K562 (cell line): ENCODE measurements around the gene DCAF12. TPM values are rescaled to one million over a fixed set of nuclear protein-coding genes. Genes with fewer than 3 reads are reported as not detected.

Source experiments
- BHLHE40 ChIP-seq: IDR thresholded peaks from 2 replicates; pipeline ENCODE4 v1.6.1; 2011; ENCODE audit warnings: low read length, improper control_type of control experiment
- CGGBP1 ChIP-seq: fragments of 250-450 bp; sonication (Bioruptor Pico); IDR thresholded peaks from 2 replicates; pipeline ENCODE4 v1.9.0; 2021; ENCODE audit warnings: mild to moderate bottlenecking
- CREB1 ChIP-seq, 2 experiments: sonication (generic) in 1 of 2; formaldehyde crosslinking in 1 of 2; IDR thresholded peaks; 2 replicates each; pipeline versions ENCODE4 v1.6.1 to v1.8.0; 2012 to 2022; ENCODE audit warnings: inconsistent platforms in 1 of 2, mild to moderate bottlenecking in 1 of 2, missing genetic modification reagents in 1 of 2, moderate library complexity in 1 of 2
- DIDO1 ChIP-seq: fragments of 450-650 bp; IDR thresholded peaks from 2 replicates; pipeline ENCODE4 v1.6.1; 2016; ENCODE audit warnings: low read depth, missing biosample characterization, missing genetic modification characterization
- GABPB1 ChIP-seq: sonication (generic); formaldehyde crosslinking; IDR thresholded peaks from 2 replicates; pipeline ENCODE4 v1.8.0; 2022; ENCODE audit warnings: mild to moderate bottlenecking, missing genetic modification reagents
- GTF2E2 ChIP-seq: fragments of 200-800 bp; sonication (Bioruptor generic); IDR thresholded peaks from 2 replicates; pipeline ENCODE4 v1.6.1; 2016; ENCODE audit warnings: missing genetic modification characterization, missing compliant biosample characterization
- MECOM ChIP-seq: fragments of 250-450 bp; sonication (Bioruptor Pico); IDR thresholded peaks from 2 replicates; pipeline ENCODE4 v1.8.0; 2022; ENCODE audit warnings: inconsistent platforms
- MEF2D ChIP-seq: conservative IDR thresholded peaks from 2 replicates; pipeline ENCODE4 v1.6.1; 2016; ENCODE audit warnings: low read depth, missing genetic modification characterization, missing compliant biosample characterization
- NR1H2 ChIP-seq: sonication (generic); formaldehyde crosslinking; IDR thresholded peaks from 2 replicates; pipeline ENCODE4 v1.4.0; 2020; ENCODE audit warnings: mild to moderate bottlenecking, missing genetic modification reagents
- NR2F6 ChIP-seq: fragments of 450-650 bp; formaldehyde crosslinking; IDR thresholded peaks from 2 replicates; pipeline ENCODE4 v1.4.0; 2020; ENCODE audit warnings: mild to moderate bottlenecking
- NRF1 ChIP-seq, 2 experiments: fragments of 450-650 bp; IDR thresholded peaks in 1 of 2; conservative IDR thresholded peaks in 1 of 2; 2 replicates each; pipeline ENCODE4 v1.6.1; 2014; ENCODE audit warnings: mild to moderate bottlenecking in 2 of 2
- PRMT5 ChIP-seq: sonication (generic); formaldehyde crosslinking; IDR thresholded peaks from 2 replicates; pipeline ENCODE4 v1.5.0; 2020; ENCODE audit warnings: missing genetic modification reagents
- RBM34 ChIP-seq: fragments of 200-400 bp; formaldehyde crosslinking; IDR thresholded peaks from 2 replicates; pipeline ENCODE4 v1.6.1; 2018; ENCODE audit warnings: low read length, borderline replicate concordance; ENCODE audit not compliant: insufficient read depth
- RBM39 ChIP-seq: fragments of 200-400 bp; formaldehyde crosslinking; optimal IDR thresholded peaks from 2 replicates; pipeline ENCODE3; 2018; ENCODE audit warnings: low read depth, low read length
- SMARCC2 ChIP-seq: fragments of 450-650 bp; IDR thresholded peaks from 2 replicates; pipeline ENCODE4 v1.6.1; 2017; ENCODE audit warnings: antibody characterized with exemption, moderate library complexity, mild to moderate bottlenecking, low read depth
- SMC3 ChIP-seq: conservative IDR thresholded peaks from 2 replicates; pipeline ENCODE4 v1.6.1; 2011; ENCODE audit warnings: low read depth, low read length, improper control_type of control experiment; ENCODE audit not compliant: insufficient read depth
- TAF7 ChIP-seq: fragments of 450-650 bp; IDR thresholded peaks from 2 replicates; pipeline ENCODE4 v1.6.1; 2016; ENCODE audit warnings: missing genetic modification characterization, missing compliant biosample characterization
- TEAD2 ChIP-seq: fragments of 450-650 bp; IDR thresholded peaks from 2 replicates; pipeline ENCODE4 v1.6.1; 2016; ENCODE audit warnings: missing genetic modification characterization, control low read depth, missing compliant biosample characterization
- TOE1 ChIP-seq, 2 experiments: fragments of 450-650 bp in 1 of 2; sonication (generic) in 1 of 2; formaldehyde crosslinking in 1 of 2; IDR thresholded peaks; 2 replicates each; pipeline versions ENCODE4 v1.7.1 to v1.8.0; 2016 to 2022; ENCODE audit warnings: borderline replicate concordance in 2 of 2, mild to moderate bottlenecking in 2 of 2, antibody characterized with exemption in 1 of 2, inconsistent platforms in 1 of 2, low read depth in 1 of 2, missing genetic modification reagents in 1 of 2, moderate library complexity in 1 of 2
- ZBED1 ChIP-seq: IDR thresholded peaks from 2 replicates; pipeline ENCODE4 v1.6.1; 2014
- ZNF347 ChIP-seq: fragments of 450-650 bp; formaldehyde crosslinking; IDR thresholded peaks from 2 replicates; pipeline ENCODE4 v1.4.0; 2020; ENCODE audit warnings: low read depth, mild to moderate bottlenecking, moderate library complexity
- polyA plus RNA-seq, 8 experiments: library from polyadenylated mRNA; depleted of rRNA in 4 of 8; stranded (reverse) in 5 of 8; unstranded in 3 of 8; fragments of >200 nt; fragmentation: Nextera tagmentation in 2 of 8; fragmentation: Illumina TruSeq in 1 of 8; extraction: Ambion mirVana in 2 of 8; extraction: Trizol in 1 of 8; gene quantifications; 2 replicates each; pipeline versions ENCODE4 v1.2.1 to v1.2.3, GENCODE V29; 2011 to 2014; ENCODE audit warnings: inconsistent platforms in 1 of 8, missing spikeins in 1 of 8
- total RNA-seq, 7 experiments: library from RNA; depleted of rRNA in 6 of 7; stranded (reverse); fragments of >200 nt in 6 of 7; fragmentation: Illumina TruSeq in 2 of 7; extraction: Trizol in 2 of 7; gene quantifications; 2 replicates each; pipeline versions ENCODE4 v1.2.1 to v1.2.3, GENCODE V29; 2011 to 2021; ENCODE audit warnings: low replicate concordance in 1 of 7
- TF ChIP-seq, protein P1 (sequence below): fragments of 450-650 bp; conservative IDR thresholded peaks from 2 replicates; pipeline ENCODE4 v1.6.1; 2016; ENCODE audit warnings: missing genetic modification characterization, low read depth, mild to moderate bottlenecking, missing compliant biosample characterization, moderate library complexity
- TF ChIP-seq, protein P2 (sequence below): fragments of 200-800 bp; sonication (Bioruptor generic); IDR thresholded peaks from 2 replicates; pipeline ENCODE4 v1.6.1; 2017; ENCODE audit warnings: missing genetic modification characterization, missing compliant biosample characterization
- TF ChIP-seq, protein P3 (sequence below): sonication (generic); formaldehyde crosslinking; IDR thresholded peaks from 2 replicates; pipeline ENCODE4 v1.8.1; 2022; ENCODE audit warnings: missing genetic modification reagents

The DCAF12 gene
- total and polyA plus RNA-seq, 9 of the 15 experiments (the other 6 are each of a cell fraction or from before 2014, with no cell fraction given), result 10.9 to 59.6 (median 30.8) TPM

DNA sequence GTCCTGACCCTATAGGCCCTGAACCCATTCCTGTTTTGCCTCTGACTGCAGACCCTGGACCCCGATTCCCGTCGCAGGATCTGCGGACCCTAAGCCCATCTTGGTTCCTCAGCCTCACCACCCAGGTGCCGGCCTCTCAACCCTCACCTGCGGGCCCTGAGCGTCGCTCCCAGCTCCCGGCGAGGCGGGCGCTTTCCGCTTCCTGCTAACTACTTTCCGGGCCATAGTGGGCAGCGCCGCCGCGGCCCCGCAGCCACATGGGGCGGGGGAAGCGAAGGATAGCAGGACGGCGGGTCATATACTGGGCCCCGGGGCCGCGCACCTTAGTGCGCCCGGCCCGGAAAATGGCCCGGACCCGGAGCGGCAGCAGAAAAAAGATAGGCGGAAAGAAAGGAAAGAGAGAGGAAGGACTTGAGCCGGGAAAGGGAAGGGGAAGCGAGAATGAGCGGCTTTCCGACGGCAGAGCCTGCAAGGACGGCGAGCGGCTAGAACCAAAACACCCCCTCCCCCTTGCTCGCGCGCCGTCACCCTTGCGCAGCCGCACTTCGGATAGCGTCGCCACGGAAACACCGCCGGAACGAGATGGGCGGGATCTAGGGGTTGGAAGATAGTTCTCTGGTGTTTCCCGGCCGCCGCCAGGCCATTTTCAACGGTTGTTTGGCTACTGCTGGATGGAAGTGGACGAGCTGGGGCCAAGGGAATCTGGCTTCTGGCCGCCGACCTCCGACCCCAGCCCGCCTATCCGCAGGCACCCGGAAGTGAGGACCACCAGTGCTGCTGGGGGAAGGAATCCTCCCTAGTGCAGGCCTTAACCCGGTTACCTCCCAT, at the start of gene DCAF12 (continued):
- TF ChIP-seq, protein P1, sequence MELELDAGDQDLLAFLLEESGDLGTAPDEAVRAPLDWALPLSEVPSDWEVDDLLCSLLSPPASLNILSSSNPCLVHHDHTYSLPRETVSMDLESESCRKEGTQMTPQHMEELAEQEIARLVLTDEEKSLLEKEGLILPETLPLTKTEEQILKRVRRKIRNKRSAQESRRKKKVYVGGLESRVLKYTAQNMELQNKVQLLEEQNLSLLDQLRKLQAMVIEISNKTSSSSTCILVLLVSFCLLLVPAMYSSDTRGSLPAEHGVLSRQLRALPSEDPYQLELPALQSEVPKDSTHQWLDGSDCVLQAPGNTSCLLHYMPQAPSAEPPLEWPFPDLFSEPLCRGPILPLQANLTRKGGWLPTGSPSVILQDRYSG, result no peak
- TF ChIP-seq CREB1 (IDR thresholded peaks at IDR 0.05) (0 out of 2 replicates have a peak, but pooled peaks have one; percentile 21), CREB1 (CRISPR knock-in tag; IDR thresholded peaks at IDR 0.05) (no peak), TOE1 (IDR thresholded peaks at IDR 0.05; ENCODE audit: borderline replicate concordance) (peak; percentile 88), TOE1 (CRISPR knock-in tag; IDR thresholded peaks at IDR 0.05; ENCODE audit: borderline replicate concordance, low read depth) (no peak), GTF2E2 (peak; percentile 60; the same call in 1 of the 2 replicates), ZBED1 (no peak), DIDO1 (0 out of 2 replicates have a peak, but pooled peaks have one; percentile 24), RBM39 (no peak), TAF7 (tag) (0 out of 2 replicates have a peak, but pooled peaks have one; percentile 33), MEF2D (tag) (no peak), TEAD2 (tag) (no peak), SMC3 (no peak), SMARCC2 (no peak), NRF1 (conservative IDR thresholded peaks at IDR 0.05 in 1 of 2, IDR thresholded peaks at IDR 0.05 in 1 of 2) (peak; percentile 94 to 95), NR1H2 (no peak), PRMT5 (CRISPR knock-in tag) (no peak), RBM34 (no peak), GABPB1 (peak; percentile 16; the same call in 1 of the 2 replicates), MECOM (no peak), NR2F6 (CRISPR knock-in tag) (no peak), BHLHE40 (no peak), ZNF347 (CRISPR knock-in tag) (no peak), CGGBP1 (CRISPR knock-in tag) (no peak)
- TF ChIP-seq, protein P2, sequence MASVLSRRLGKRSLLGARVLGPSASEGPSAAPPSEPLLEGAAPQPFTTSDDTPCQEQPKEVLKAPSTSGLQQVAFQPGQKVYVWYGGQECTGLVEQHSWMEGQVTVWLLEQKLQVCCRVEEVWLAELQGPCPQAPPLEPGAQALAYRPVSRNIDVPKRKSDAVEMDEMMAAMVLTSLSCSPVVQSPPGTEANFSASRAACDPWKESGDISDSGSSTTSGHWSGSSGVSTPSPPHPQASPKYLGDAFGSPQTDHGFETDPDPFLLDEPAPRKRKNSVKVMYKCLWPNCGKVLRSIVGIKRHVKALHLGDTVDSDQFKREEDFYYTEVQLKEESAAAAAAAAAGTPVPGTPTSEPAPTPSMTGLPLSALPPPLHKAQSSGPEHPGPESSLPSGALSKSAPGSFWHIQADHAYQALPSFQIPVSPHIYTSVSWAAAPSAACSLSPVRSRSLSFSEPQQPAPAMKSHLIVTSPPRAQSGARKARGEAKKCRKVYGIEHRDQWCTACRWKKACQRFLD, result peak; percentile 41; the same call in 1 of the 2 replicates
- TF ChIP-seq, protein P3, sequence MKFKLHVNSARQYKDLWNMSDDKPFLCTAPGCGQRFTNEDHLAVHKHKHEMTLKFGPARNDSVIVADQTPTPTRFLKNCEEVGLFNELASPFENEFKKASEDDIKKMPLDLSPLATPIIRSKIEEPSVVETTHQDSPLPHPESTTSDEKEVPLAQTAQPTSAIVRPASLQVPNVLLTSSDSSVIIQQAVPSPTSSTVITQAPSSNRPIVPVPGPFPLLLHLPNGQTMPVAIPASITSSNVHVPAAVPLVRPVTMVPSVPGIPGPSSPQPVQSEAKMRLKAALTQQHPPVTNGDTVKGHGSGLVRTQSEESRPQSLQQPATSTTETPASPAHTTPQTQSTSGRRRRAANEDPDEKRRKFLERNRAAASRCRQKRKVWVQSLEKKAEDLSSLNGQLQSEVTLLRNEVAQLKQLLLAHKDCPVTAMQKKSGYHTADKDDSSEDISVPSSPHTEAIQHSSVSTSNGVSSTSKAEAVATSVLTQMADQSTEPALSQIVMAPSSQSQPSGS (CRISPR knock-in tag), result no peak
